Measurements from ENCODE around the gene FLAD1. TPM values are rescaled to one million over a fixed set of nuclear protein-coding genes. Genes with fewer than 3 reads are reported as not detected.

FLAD1 gene
- total and polyA plus RNA-seq, 9 donors = 11.1 to 30.0 (median 18.9) TPM

DNA sequence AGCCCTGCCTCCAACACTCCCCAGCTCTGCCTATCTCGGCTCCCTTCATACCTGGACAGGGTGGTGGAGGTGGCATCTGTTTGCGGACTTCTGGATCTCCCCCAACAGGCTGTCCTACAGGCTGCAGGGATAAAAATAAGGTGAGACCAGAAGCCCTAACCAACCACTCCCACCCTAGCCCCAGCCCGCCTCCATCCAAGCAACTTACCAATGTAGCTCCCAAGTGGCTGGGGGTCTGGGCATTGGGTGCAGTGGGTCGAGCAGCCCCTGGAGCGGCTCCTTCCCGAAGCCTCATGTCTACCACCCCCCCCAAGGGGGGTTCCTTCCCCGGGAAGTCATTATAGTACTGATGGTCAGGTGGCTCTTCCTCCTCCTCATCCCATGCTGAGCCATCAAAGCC, 17.0 kb upstream of the FLAD1 start:
- Histone ChIP-seq H3K27ac (no peak overlapping the region), H3K4me1 (ENCODE audit: insufficient read depth) (peaks cover 7% of the 10 kb centered on the region), H3K4me3 (no peak overlapping the region), H3K9me3 (no peaks in the 10 kb centered on the region), H3K36me3 (no peaks in the 10 kb centered on the region), H3K27me3 (no peaks in the 10 kb centered on the region)
- WGBS, 3 donors = 81 to 82% (median 81%) methylated on average over 7 of the region's 7 CpGs
- TF ChIP-seq, protein P1, sequence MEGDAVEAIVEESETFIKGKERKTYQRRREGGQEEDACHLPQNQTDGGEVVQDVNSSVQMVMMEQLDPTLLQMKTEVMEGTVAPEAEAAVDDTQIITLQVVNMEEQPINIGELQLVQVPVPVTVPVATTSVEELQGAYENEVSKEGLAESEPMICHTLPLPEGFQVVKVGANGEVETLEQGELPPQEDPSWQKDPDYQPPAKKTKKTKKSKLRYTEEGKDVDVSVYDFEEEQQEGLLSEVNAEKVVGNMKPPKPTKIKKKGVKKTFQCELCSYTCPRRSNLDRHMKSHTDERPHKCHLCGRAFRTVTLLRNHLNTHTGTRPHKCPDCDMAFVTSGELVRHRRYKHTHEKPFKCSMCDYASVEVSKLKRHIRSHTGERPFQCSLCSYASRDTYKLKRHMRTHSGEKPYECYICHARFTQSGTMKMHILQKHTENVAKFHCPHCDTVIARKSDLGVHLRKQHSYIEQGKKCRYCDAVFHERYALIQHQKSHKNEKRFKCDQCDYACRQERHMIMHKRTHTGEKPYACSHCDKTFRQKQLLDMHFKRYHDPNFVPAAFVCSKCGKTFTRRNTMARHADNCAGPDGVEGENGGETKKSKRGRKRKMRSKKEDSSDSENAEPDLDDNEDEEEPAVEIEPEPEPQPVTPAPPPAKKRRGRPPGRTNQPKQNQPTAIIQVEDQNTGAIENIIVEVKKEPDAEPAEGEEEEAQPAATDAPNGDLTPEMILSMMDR (IDR thresholded peaks at IDR 0.05) = no peak
- TF ChIP-seq POLR2A (IDR thresholded peaks at IDR 0.05) (no peak), EP300 (IDR thresholded peaks at IDR 0.05) (no peak)
- DNase-seq = no peak
- intact Hi-C loops (cut with DNase I) = no loop called here

DNA sequence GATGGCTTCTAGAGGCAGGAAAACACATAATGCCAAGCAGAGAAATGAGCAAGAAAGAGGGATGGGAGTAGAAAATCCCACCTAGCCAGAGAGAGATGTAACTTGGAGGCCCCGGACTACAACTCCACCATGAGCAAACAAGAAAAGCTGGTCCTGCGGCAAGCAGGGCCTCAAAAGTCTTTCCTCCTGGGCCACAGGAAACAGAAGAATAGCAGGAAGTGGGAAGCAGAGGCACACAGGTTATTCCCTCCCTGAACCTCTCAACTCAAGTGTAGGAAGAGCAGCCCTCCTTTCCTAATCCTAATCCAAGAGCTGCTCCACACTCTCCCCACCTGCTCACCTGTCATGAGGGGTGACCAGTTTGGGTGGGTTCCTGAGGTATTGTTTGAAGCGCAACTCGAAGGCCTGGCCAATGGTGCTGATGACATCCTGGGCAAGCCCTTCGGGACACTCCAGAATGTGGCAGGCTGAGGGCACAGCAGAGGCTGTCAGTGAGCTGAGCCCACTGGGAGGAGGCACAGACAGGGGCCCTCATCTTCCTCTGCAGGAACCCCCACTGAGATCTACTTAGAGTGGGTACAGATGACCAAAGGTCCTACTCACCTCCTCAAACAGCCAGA, 15.7 kb upstream of the FLAD1 start:
- H3K4me3 ChIP-seq = no peak overlapping the region
- intact Hi-C loops (cut with DNase I) = no loop called here
- H3K27me3 ChIP-seq = no peaks in the 10 kb centered on the region
- WGBS, 3 donors = 77 to 90% (median 88%) methylated on average over 5 of the region's 5 CpGs
- H3K9me3 ChIP-seq = no peaks in the 10 kb centered on the region
- peaks cover 11% of the 10 kb centered on the region for H3K4me1 ChIP-seq (ENCODE audit: insufficient read depth)
- TF ChIP-seq, protein P1 (IDR thresholded peaks at IDR 0.05) = no peak
- TF ChIP-seq POLR2A (IDR thresholded peaks at IDR 0.05) (no peak), EP300 (IDR thresholded peaks at IDR 0.05) (no peak)
- no peak overlapping the region for H3K27ac ChIP-seq
- no peak for DNase-seq
- H3K36me3 ChIP-seq = no peaks in the 10 kb centered on the region

GRCh38 chr1:154968731-154969130, 14.4 kb upstream of the FLAD1 start:
- H3K9me3 ChIP-seq = no peaks in the 10 kb centered on the region
- H3K36me3 ChIP-seq = no peaks in the 10 kb centered on the region
- peak overlapping the region in 1 of 2 donors; percentile 49 for H3K27ac ChIP-seq
- peaks cover 12% of the 10 kb centered on the region for H3K4me1 ChIP-seq (ENCODE audit: insufficient read depth)
- no peak for DNase-seq
- 68 to 87% (median 80%) methylated on average over 3 of the region's 3 CpGs for WGBS, 3 donors
- H3K27me3 ChIP-seq = no peaks in the 10 kb centered on the region
- H3K4me3 ChIP-seq = no peak overlapping the region
- intact Hi-C loops (cut with DNase I) = no loop called here
- TF ChIP-seq, protein P1 (IDR thresholded peaks at IDR 0.05) = no peak
- TF ChIP-seq EP300 (IDR thresholded peaks at IDR 0.05) = no peak
- no peak for TF ChIP-seq POLR2A (IDR thresholded peaks at IDR 0.05)

DNA sequence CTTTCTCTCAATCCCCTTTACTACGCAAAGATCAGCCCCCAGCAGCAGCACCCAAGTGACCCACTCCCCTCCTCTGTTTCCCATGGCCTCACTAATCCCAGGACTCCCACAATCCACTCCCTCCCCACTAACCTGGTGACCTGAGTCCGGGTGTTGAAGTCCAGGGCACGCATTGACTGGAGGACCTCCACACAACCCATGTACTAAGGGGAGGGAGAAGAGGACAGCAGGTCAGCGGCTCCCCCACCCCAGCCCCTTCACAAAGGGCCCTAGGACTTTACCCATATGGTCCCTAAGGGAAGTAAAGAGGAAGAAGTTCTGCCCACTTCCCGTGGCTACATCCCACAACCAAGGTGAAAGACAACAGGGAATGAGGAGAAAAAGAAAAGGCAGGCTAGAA, 13.9 kb upstream of the FLAD1 start:
- TF ChIP-seq, protein P1 (IDR thresholded peaks at IDR 0.05) = no peak
- TF ChIP-seq POLR2A (IDR thresholded peaks at IDR 0.05) (no peak), EP300 (IDR thresholded peaks at IDR 0.05) (no peak)
- H3K4me1 ChIP-seq (ENCODE audit: insufficient read depth) = peaks cover 12% of the 10 kb centered on the region
- no peaks in the 10 kb centered on the region for H3K9me3 ChIP-seq
- H3K36me3 ChIP-seq = no peaks in the 10 kb centered on the region
- intact Hi-C loops (cut with DNase I) = no loop called here
- WGBS, 3 donors = 21 to 33% (median 23%) methylated on average over 5 of the region's 5 CpGs
- peak overlapping the region; percentile 49 to 98 for H3K27ac ChIP-seq
- no peak for DNase-seq
- H3K4me3 ChIP-seq = peak overlapping the region; percentile 52
- no peaks in the 10 kb centered on the region for H3K27me3 ChIP-seq

Measured in ovary (tissue), 9 donors.